GM23248 (cell line): ENCODE data around the gene PARP3. TPM values are rescaled to one million over a fixed set of nuclear protein-coding genes. Genes with fewer than 3 reads are reported as not detected.
A peak's percentile ranks its signal among the peaks of the same experiment; 100 is the strongest.

Source experiments
- DNase-seq: peaks from one replicate; pipeline ENCODE4 v3.0.0-alpha.2; 2015
- H2AFZ ChIP-seq: fragments of 200-600 bp; sonication (generic); 2 replicates; pipeline ENCODE4 v1.6.1; 2016; ENCODE audit warnings: antibody characterized with exemption
- H3F3A ChIP-seq: fragments of 200-600 bp; sonication (generic); 2 replicates; pipeline ENCODE4 v1.6.1; 2016; ENCODE audit warnings: mild to moderate bottlenecking, antibody characterized with exemption, mixed run types; ENCODE audit not compliant: insufficient read depth
- H3K27ac ChIP-seq: fragments of 200-600 bp; sonication (generic); 2 replicates; pipeline ENCODE4 v1.5.1; 2016; ENCODE audit warnings: mild to moderate bottlenecking
- H3K27me3 ChIP-seq: fragments of 200-600 bp; sonication (generic); replicated peaks from 2 replicates; pipeline ENCODE4 v1.6.1; 2016; ENCODE audit warnings: mild to moderate bottlenecking; ENCODE audit not compliant: insufficient read depth
- H3K36me3 ChIP-seq: fragments of 200-600 bp; sonication (generic); 2 replicates; pipeline ENCODE4 v1.6.1; 2016; ENCODE audit warnings: low read depth, mild to moderate bottlenecking
- H3K4me1 ChIP-seq: fragments of 200-600 bp; sonication (generic); 2 replicates; pipeline ENCODE4 v1.6.1; 2016; ENCODE audit warnings: mild to moderate bottlenecking; ENCODE audit not compliant: insufficient read depth
- H3K4me2 ChIP-seq: fragments of 200-600 bp; sonication (generic); one replicate; pipeline ENCODE4 v1.6.1; 2016; ENCODE audit warnings: mild to moderate bottlenecking; ENCODE audit not compliant: unreplicated experiment
- H3K4me3 ChIP-seq: fragments of 200-600 bp; sonication (generic); 2 replicates; pipeline ENCODE4 v1.5.1; 2016; ENCODE audit warnings: mild to moderate bottlenecking
- H3K79me2 ChIP-seq: fragments of 200-600 bp; sonication (generic); 2 replicates; pipeline ENCODE4 v1.6.1; 2016; ENCODE audit warnings: mild to moderate bottlenecking; ENCODE audit not compliant: insufficient read depth
- H3K9ac ChIP-seq: fragments of 200-600 bp; sonication (generic); 2 replicates; pipeline ENCODE4 v1.6.1; 2016; ENCODE audit warnings: mild to moderate bottlenecking
- H3K9me2 ChIP-seq: fragments of 200-600 bp; sonication (generic); 2 replicates; pipeline ENCODE4 v1.6.1; 2016; ENCODE audit warnings: mixed run types, mild to moderate bottlenecking, moderate library complexity; ENCODE audit not compliant: insufficient read depth
- H3K9me3 ChIP-seq: fragments of 200-600 bp; sonication (generic); one replicate; pipeline ENCODE4 v1.6.1; 2017; ENCODE audit warnings: low read depth
- H4K20me1 ChIP-seq: fragments of 200-600 bp; sonication (generic); 2 replicates; pipeline ENCODE4 v1.6.0; 2016; ENCODE audit not compliant: insufficient read depth
- EZH2 ChIP-seq: fragments of 200-600 bp; sonication (generic); IDR thresholded peaks from 2 replicates; pipeline ENCODE4 v1.6.1; 2018; ENCODE audit warnings: antibody characterized with exemption, mild to moderate bottlenecking; ENCODE audit not compliant: insufficient read depth, poor library complexity, severe bottlenecking
- EZH2phosphoT487 ChIP-seq: fragments of 200-600 bp; sonication (generic); IDR thresholded peaks from 2 replicates; pipeline ENCODE4 v1.6.1; 2018; ENCODE audit warnings: antibody characterized with exemption, moderate library complexity, mild to moderate bottlenecking, low read depth; ENCODE audit not compliant: insufficient read depth
- WGBS, 2 experiments: methylation state at CpG; one replicate each; pipeline ENCODE4 v1.1.6; 2015 to 2017; ENCODE audit warnings: low lambda C conversion rate in 2 of 2, low coverage in 1 of 2; ENCODE audit errors: missing lambda C conversion rate in 2 of 2; 5-methylcytosine and 5-hydroxymethylcytosine counted together
- in situ Hi-C: fragments of 300-500 bp; cut with MboI; formaldehyde crosslinking; loops from 2 replicates; pipeline ENCODE4 v1.15.0; 2020
- polyA plus RNA-seq: library from polyadenylated mRNA; unstranded; fragments of >200 nt; fragmentation: Nextera tagmentation; extraction: Ambion mirVana; gene quantifications from 2 replicates; pipeline ENCODE4 v1.2.1, GENCODE V29; 2016
- total RNA-seq: library from RNA; depleted of rRNA; stranded (reverse); fragments of >200 nt; shearing (Covaris generic); gene quantifications from 2 replicates; pipeline ENCODE4 v1.2.3, GENCODE V29; 2014

PARP3 gene
- total and polyA plus RNA-seq, 2 experiments from 2014 or later = 60.4 to 80.4 TPM

DNA sequence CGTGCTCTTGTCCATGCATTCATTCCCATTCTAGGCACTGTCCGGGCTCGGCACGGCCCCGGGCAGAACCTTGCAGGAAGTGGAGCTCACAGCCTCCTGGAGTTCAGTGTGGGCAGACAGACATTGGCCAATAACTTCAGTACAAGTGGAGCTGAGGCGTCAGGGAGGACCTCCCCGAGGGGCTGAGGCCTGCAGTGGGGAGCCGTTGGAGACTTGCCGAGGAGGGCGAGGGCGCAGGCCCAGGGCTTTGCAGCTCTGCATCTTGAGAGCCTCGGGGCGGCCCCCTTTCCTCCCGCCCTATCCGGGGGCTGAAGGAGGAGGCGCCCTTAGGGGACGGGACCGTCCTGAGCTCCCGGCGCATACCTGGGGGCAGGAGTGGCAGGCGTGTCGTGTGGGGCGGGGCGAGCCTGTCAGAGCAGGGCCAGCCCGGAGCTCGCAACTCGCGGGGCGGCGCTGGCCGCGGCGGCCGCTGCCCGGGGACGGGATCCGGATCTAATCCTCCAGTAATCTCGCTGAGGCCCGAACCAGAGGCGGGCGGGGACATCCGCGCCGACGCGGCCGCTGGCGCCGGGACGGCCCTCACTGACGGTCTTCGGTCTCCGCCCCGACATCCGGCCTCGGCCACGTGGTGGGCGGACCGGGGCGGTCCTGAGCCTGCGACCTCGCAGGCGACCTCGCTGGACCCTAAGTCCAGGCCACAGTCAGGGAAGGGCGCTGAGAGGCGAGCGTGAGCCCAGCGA is 40.8 kb downstream of the PARP3 start, which contains the start of gene ACY1:
TSS of gene ACY1 (plus strand) at position 698 of the 740 bp plus-strand sequence. CDS start 530 bp downstream, outside the sequence.
- peaks cover 13% of the 10 kb centered on the region for H3F3A ChIP-seq
- WGBS, 2 experiments = 0 to 2% methylated on average over 52 to 53 of the region's 68 CpGs
- H3K4me2 ChIP-seq = peak within 1 kb of the TSS; percentile 96
- TF ChIP-seq EZH2 (no peak), EZH2phosphoT487 (no peak)
- H4K20me1 ChIP-seq = no peaks in the 10 kb centered on the region
- no peaks in the 10 kb centered on the region for H3K36me3 ChIP-seq
- peak within 1 kb of the TSS; percentile 88 for H3K9ac ChIP-seq
- peaks cover 45% of the 10 kb centered on the region for H3K79me2 ChIP-seq
- H3K9me3 ChIP-seq = no peaks in the 10 kb centered on the region
- peak; percentile 93 for DNase-seq
- H3K4me3 ChIP-seq = peak within 1 kb of the TSS; percentile 79
- in situ Hi-C loops = no loop called here
- H3K27ac ChIP-seq = peak within 1 kb of the TSS; percentile 93
- no peaks in the 10 kb centered on the region for H3K27me3 ChIP-seq
- peak within 1 kb of the TSS; percentile 83 for H2AFZ ChIP-seq
- no peaks in the 10 kb centered on the region for H3K9me2 ChIP-seq
- H3K4me1 ChIP-seq = peaks cover 18% of the 10 kb centered on the region

DNA sequence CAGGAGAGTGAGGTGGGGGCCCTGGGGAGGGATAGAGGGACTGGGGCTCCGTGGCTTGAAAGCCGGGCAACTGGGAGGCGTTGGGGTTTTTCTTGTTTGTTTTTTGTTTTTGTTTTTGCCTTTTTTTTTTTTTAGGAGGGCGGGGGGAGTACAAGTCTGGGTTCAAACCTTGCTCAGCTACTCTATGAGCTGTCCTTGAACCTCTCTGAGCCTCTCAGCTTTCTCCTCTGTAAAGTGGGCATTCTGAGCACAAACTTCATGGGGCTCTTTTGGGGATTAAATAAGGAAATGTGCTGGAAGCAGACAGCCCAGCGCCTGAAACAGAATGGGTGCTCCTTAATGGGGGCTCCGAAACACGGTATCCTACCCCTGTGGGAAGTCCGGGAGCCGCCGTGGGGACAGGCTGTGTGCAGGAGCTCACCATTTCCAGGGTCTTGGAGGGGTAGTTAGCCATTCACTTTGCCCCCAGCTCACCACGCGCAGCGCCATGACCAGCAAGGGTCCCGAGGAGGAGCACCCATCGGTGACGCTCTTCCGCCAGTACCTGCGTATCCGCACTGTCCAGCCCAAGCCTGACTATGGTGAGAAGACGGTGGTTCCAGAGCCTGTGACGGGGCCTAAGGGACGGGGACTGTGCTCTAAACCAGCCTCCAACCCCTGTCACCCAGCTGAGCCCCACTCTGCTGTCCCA is 41.6 kb downstream of the PARP3 start:
- H3K79me2 ChIP-seq = peaks cover 45% of the 10 kb centered on the region
- in situ Hi-C loops = no loop called here
- no peaks in the 10 kb centered on the region for H3K27me3 ChIP-seq
- 62 to 71% methylated on average over 19 to 22 of the region's 22 CpGs for WGBS, 2 experiments
- H3K36me3 ChIP-seq = no peaks in the 10 kb centered on the region
- H2AFZ ChIP-seq = peak overlapping the region; percentile 83
- TF ChIP-seq EZH2 (no peak), EZH2phosphoT487 (no peak)
- H3K4me1 ChIP-seq = peaks cover 18% of the 10 kb centered on the region
- peak overlapping the region; percentile 88 for H3K9ac ChIP-seq
- peak overlapping the region; percentile 93 for H3K27ac ChIP-seq
- peak overlapping the region; percentile 79 for H3K4me3 ChIP-seq
- H3K9me2 ChIP-seq = no peaks in the 10 kb centered on the region
- peak overlapping the region; percentile 96 for H3K4me2 ChIP-seq
- no peak for DNase-seq
- no peaks in the 10 kb centered on the region for H4K20me1 ChIP-seq
- peaks cover 13% of the 10 kb centered on the region for H3F3A ChIP-seq
- no peaks in the 10 kb centered on the region for H3K9me3 ChIP-seq

DNA sequence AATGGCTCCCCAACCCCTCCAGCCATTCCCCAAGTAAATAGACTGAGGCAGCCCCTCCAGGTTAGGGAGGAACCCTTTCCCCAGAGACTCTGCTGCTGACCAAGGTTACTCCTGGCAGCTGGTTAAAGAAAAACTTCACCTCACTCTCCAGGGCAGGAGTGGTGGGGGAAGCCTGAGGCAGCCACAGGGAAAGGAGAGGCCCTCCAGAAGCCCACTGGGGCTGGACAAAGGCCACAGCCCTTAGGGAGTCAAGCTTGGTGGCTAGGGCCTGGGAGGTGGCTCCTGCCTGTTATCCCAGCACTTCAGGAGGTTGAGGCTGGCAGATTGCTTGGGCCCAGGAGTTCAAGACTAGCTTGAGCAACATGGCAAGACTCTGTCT is 42.1 kb downstream of the PARP3 start:
- Histone ChIP-seq H2AFZ (no peak overlapping the region), H3K9me3 (no peaks in the 10 kb centered on the region), H3K9me2 (no peaks in the 10 kb centered on the region), H3K79me2 (peaks cover 45% of the 10 kb centered on the region), H3K4me1 (peaks cover 18% of the 10 kb centered on the region), H3F3A (peaks cover 13% of the 10 kb centered on the region), H3K4me3 (peak overlapping the region; percentile 79; the same call in 1 of the 2 replicates), H3K9ac (peak overlapping the region; percentile 88), H3K4me2 (peak overlapping the region; percentile 96), H3K27ac (peak overlapping the region; percentile 93), H3K27me3 (no peaks in the 10 kb centered on the region), H4K20me1 (no peaks in the 10 kb centered on the region), H3K36me3 (no peaks in the 10 kb centered on the region)
- no peak for DNase-seq
- no peak for TF ChIP-seq EZH2
- in situ Hi-C loops = no loop called here

DNA sequence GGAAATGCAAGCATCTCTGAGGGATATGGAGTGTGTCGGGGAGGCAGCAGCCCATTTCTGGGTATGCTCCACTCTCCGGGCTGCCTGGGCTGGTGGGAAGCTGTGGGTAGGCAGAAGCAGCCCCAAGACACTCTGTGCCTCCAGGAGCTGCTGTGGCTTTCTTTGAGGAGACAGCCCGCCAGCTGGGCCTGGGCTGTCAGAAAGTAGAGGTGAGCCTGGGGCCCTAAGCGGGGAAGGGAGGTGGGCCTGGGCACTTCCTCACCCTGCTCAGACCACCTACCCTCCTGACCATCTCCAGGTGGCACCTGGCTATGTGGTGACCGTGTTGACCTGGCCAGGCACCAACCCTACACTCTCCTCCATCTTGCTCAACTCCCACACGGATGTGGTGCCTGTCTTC is 42.9 kb downstream of the PARP3 start:
- Histone ChIP-seq H3K36me3 (no peaks in the 10 kb centered on the region), H3K9me2 (no peaks in the 10 kb centered on the region), H3K9ac (0 out of 2 replicates have a peak overlapping the region, but pooled peaks have one; percentile 88), H3K4me1 (peaks cover 18% of the 10 kb centered on the region), H3K27ac (no peak overlapping the region), H3K27me3 (no peaks in the 10 kb centered on the region), H4K20me1 (no peaks in the 10 kb centered on the region), H3K9me3 (no peaks in the 10 kb centered on the region), H3F3A (peaks cover 13% of the 10 kb centered on the region), H3K4me2 (no peak overlapping the region), H2AFZ (no peak overlapping the region), H3K79me2 (peaks cover 43% of the 10 kb centered on the region), H3K4me3 (no peak overlapping the region)
- TF ChIP-seq EZH2phosphoT487 (no peak), EZH2 (no peak)
- 62 to 73% methylated on average over 6 of the region's 6 CpGs for WGBS, 2 experiments
- in situ Hi-C loops = no loop called here
- DNase-seq = no peak
